K562 (cell line): Measurements from ENCODE around the gene PPT2. TPM values are rescaled to one million over a fixed set of nuclear protein-coding genes. Genes with fewer than 3 reads are reported as not detected.

Experiments used
- ATAC-seq: fragments of 200-7000 bp; cut with Tn5 transposase; 3 replicates; pipeline ENCODE4 v1.9.1; 2020; ENCODE audit warnings: moderate library complexity
- BruUV-seq: library from RNA; stranded (reverse); fragments of 400-500 nt; replicated peaks from 2 replicates; lab custom pipeline; 2021; lab: Mats Ljungman, UMichigan
- CTCF ChIA-PET: fragments of 300-600 bp; formaldehyde crosslinking; extraction: SDS; loops from one replicate; lab custom pipeline; 2021; ENCODE audit warnings: low intra/inter-chr PET ratio; lab: Yijun Ruan, JAX
- POLR2A ChIA-PET: fragments of 300-600, 350-650 bp; sonication (Branson Sonifier 250); formaldehyde crosslinking; extraction: SDS; loops from one replicate; lab custom pipeline; 2021; ENCODE audit warnings: antibody characterized with exemption, inconsistent platforms; lab: Yijun Ruan, JAX
- DNase-seq, 4 experiments: peaks; one replicate each; pipeline versions ENCODE4 v3.0.0 to v3.0.0-alpha.2; 2011 to 2018; ENCODE audit warnings: low spot score in 3 of 4, mixed read lengths in 3 of 4; ENCODE audit errors: extremely low read depth in 1 of 4
- FAIRE-seq: peaks from 2 replicates; lab custom pipeline; 2011; peaks lifted over from hg19 to GRCh38; lab: Jason Lieb, UNC
- H2AFZ ChIP-seq: 2 replicates; pipeline ENCODE4 v1.6.0; 2011; ENCODE audit warnings: low read depth, low read length, control low read depth, inconsistent platforms
- H3K27ac ChIP-seq: fragments of 200-600 bp; 3 replicates; pipeline ENCODE4 v1.8.0; 2011; ENCODE audit warnings: low read depth, mild to moderate bottlenecking, control low read depth, inconsistent platforms, low read length, moderate library complexity, mixed read lengths; ENCODE audit errors: extremely low read depth
- H3K27me3 ChIP-seq, 2 experiments: fragments of 300-600 bp in 1 of 2; 2 replicates in 1 of 2; 3 replicates in 1 of 2; pipeline versions ENCODE4 v1.6.0 to v1.8.0; 2011; ENCODE audit warnings: inconsistent platforms in 2 of 2, low read length in 2 of 2, mild to moderate bottlenecking in 1 of 2, mixed read lengths in 1 of 2, moderate library complexity in 1 of 2; ENCODE audit not compliant: control insufficient read depth in 2 of 2, insufficient read depth in 2 of 2
- H3K36me3 ChIP-seq: fragments of 300-600 bp; 3 replicates; pipeline ENCODE4 v1.8.0; 2011; ENCODE audit warnings: mild to moderate bottlenecking, low read length, inconsistent platforms; ENCODE audit not compliant: control insufficient read depth, insufficient read depth
- H3K4me1 ChIP-seq, 2 experiments: fragments of 200-600 bp in 1 of 2; replicated peaks in 1 of 2; 2 replicates in 1 of 2; 3 replicates in 1 of 2; pipeline versions ENCODE4 v1.5.1 to v1.8.0; 2011; ENCODE audit warnings: inconsistent platforms in 2 of 2, low read length in 2 of 2, mild to moderate bottlenecking in 1 of 2, mixed read lengths in 1 of 2, moderate library complexity in 1 of 2; ENCODE audit not compliant: control insufficient read depth in 2 of 2, insufficient read depth in 2 of 2
- H3K4me2 ChIP-seq: 2 replicates; pipeline ENCODE4 v1.6.1; 2011; ENCODE audit warnings: low read length, control low read depth, inconsistent platforms, mixed read lengths; ENCODE audit not compliant: insufficient read depth
- H3K4me3 ChIP-seq: fragments of 200-600 bp; sonication (generic), shearing (Covaris generic); 2 replicates; pipeline ENCODE4 v1.5.1; 2016; ENCODE audit warnings: control low read depth, inconsistent platforms
- H3K79me2 ChIP-seq: fragments of 200-600 bp; 3 replicates; pipeline ENCODE4 v1.8.0; 2011; ENCODE audit warnings: low read length, inconsistent platforms; ENCODE audit not compliant: control insufficient read depth, insufficient read depth
- H3K9ac ChIP-seq, 2 experiments: 2 replicates each; pipeline versions ENCODE4 v1.6.0 to v1.6.1; 2011; ENCODE audit warnings: low read depth in 2 of 2, low read length in 2 of 2, control low read depth in 1 of 2, inconsistent platforms in 1 of 2, mild to moderate bottlenecking in 1 of 2, mixed read lengths in 1 of 2; ENCODE audit not compliant: insufficient read depth in 1 of 2
- H3K9me1 ChIP-seq: one replicate; pipeline ENCODE4 v1.6.0; 2011; ENCODE audit warnings: inconsistent platforms, mild to moderate bottlenecking, low read length, moderate library complexity; ENCODE audit not compliant: control insufficient read depth, insufficient read depth
- H3K9me3 ChIP-seq: replicated peaks from 2 replicates; pipeline ENCODE4 v1.5.1; 2011; ENCODE audit warnings: low read depth, low read length, inconsistent platforms; ENCODE audit not compliant: control insufficient read depth, insufficient read depth
- H4K20me1 ChIP-seq: replicated peaks from 2 replicates; pipeline ENCODE4 v1.6.1; 2011; ENCODE audit warnings: low read length, inconsistent platforms, mixed read lengths; ENCODE audit not compliant: control insufficient read depth, insufficient read depth
- ARID3B ChIP-seq: fragments of 250-450 bp; sonication (Bioruptor Pico); IDR thresholded peaks from 2 replicates; pipeline ENCODE4 v1.4.0; 2020; ENCODE audit warnings: borderline replicate concordance
- CTCFL ChIP-seq: IDR thresholded peaks from 2 replicates; pipeline ENCODE4 v1.6.1; 2011; ENCODE audit warnings: borderline replicate concordance, low read depth, mild to moderate bottlenecking, moderate library complexity, low read length; ENCODE audit not compliant: insufficient read depth, poor library complexity, severe bottlenecking
- HOXB6 ChIP-seq: fragments of 250-450 bp; sonication (Bioruptor Pico); IDR thresholded peaks from 2 replicates; pipeline ENCODE4 v1.5.1; 2022; ENCODE audit warnings: mild to moderate bottlenecking, borderline replicate concordance
- TSHZ1 ChIP-seq: fragments of 250-450 bp; sonication (Bioruptor Pico); IDR thresholded peaks from 2 replicates; pipeline ENCODE4 v1.4.0; 2020; ENCODE audit warnings: mild to moderate bottlenecking, moderate library complexity
- ZNF311 ChIP-seq: fragments of 250-450 bp; sonication (Bioruptor Pico); IDR thresholded peaks from 2 replicates; pipeline ENCODE4 v1.4.0; 2020; ENCODE audit warnings: mild to moderate bottlenecking, moderate library complexity
- WGBS: fragments of 100-300 bp; shearing (Covaris generic); methylation state at CpG from one replicate; pipeline ENCODE4 v1.1.6; 2016; ENCODE audit warnings: low coverage, mixed read lengths; ENCODE audit not compliant: insufficient coverage; ENCODE audit errors: missing lambda C conversion rate; 5-methylcytosine and 5-hydroxymethylcytosine counted together
- in situ Hi-C: fragments of 300-500 bp; cut with MboI; formaldehyde crosslinking; loops from 4 replicates; pipeline ENCODE4 v1.15.0; 2018; ENCODE audit warnings: inconsistent platforms, mixed read lengths
- intact Hi-C: fragments of 100-400 bp; cut with micrococcal nuclease; formaldehyde crosslinking; loops from 2 replicates; pipeline ENCODE4 v1.14.2; 2022
- polyA plus RNA-seq, 8 experiments: library from polyadenylated mRNA; depleted of rRNA in 4 of 8; stranded (reverse) in 5 of 8; unstranded in 3 of 8; fragments of >200 nt; fragmentation: Nextera tagmentation in 2 of 8; fragmentation: Illumina TruSeq in 1 of 8; extraction: Ambion mirVana in 2 of 8; extraction: Trizol in 1 of 8; gene quantifications; 2 replicates each; pipeline versions ENCODE4 v1.2.1 to v1.2.3, GENCODE V29; 2011 to 2014; ENCODE audit warnings: inconsistent platforms in 1 of 8, missing spikeins in 1 of 8
- total RNA-seq, 7 experiments: library from RNA; depleted of rRNA in 6 of 7; stranded (reverse); fragments of >200 nt in 6 of 7; fragmentation: Illumina TruSeq in 2 of 7; extraction: Trizol in 2 of 7; gene quantifications; 2 replicates each; pipeline versions ENCODE4 v1.2.1 to v1.2.3, GENCODE V29; 2011 to 2021; ENCODE audit warnings: low replicate concordance in 1 of 7
- TF ChIP-seq, protein P1 (sequence below): sonication (generic); formaldehyde crosslinking; IDR thresholded peaks from 2 replicates; pipeline ENCODE4 v1.8.0; 2023; ENCODE audit warnings: missing genetic modification reagents, mild to moderate bottlenecking, borderline replicate concordance

The PPT2 gene
- total and polyA plus RNA-seq, 9 of the 15 experiments (the other 6 are each of a cell fraction or from before 2014, with no cell fraction given) = 27.4 to 98.8 (median 69.9) TPM

- H2AFZ ChIP-seq = peak overlapping the region; percentile 91
- BruUV-seq = TSS peak; percentile 70
- TF ChIP-seq TSHZ1 (CRISPR knock-in tag) (no peak), ZNF311 (no peak), HOXB6 (CRISPR knock-in tag) (no peak), CTCFL (no peak), ARID3B (CRISPR knock-in tag) (no peak)
- TF ChIP-seq, protein P1, sequence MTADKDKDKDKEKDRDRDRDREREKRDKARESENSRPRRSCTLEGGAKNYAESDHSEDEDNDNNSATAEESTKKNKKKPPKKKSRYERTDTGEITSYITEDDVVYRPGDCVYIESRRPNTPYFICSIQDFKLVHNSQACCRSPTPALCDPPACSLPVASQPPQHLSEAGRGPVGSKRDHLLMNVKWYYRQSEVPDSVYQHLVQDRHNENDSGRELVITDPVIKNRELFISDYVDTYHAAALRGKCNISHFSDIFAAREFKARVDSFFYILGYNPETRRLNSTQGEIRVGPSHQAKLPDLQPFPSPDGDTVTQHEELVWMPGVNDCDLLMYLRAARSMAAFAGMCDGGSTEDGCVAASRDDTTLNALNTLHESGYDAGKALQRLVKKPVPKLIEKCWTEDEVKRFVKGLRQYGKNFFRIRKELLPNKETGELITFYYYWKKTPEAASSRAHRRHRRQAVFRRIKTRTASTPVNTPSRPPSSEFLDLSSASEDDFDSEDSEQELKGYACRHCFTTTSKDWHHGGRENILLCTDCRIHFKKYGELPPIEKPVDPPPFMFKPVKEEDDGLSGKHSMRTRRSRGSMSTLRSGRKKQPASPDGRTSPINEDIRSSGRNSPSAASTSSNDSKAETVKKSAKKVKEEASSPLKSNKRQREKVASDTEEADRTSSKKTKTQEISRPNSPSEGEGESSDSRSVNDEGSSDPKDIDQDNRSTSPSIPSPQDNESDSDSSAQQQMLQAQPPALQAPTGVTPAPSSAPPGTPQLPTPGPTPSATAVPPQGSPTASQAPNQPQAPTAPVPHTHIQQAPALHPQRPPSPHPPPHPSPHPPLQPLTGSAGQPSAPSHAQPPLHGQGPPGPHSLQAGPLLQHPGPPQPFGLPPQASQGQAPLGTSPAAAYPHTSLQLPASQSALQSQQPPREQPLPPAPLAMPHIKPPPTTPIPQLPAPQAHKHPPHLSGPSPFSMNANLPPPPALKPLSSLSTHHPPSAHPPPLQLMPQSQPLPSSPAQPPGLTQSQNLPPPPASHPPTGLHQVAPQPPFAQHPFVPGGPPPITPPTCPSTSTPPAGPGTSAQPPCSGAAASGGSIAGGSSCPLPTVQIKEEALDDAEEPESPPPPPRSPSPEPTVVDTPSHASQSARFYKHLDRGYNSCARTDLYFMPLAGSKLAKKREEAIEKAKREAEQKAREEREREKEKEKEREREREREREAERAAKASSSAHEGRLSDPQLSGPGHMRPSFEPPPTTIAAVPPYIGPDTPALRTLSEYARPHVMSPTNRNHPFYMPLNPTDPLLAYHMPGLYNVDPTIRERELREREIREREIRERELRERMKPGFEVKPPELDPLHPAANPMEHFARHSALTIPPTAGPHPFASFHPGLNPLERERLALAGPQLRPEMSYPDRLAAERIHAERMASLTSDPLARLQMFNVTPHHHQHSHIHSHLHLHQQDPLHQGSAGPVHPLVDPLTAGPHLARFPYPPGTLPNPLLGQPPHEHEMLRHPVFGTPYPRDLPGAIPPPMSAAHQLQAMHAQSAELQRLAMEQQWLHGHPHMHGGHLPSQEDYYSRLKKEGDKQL (CRISPR knock-in tag) = no peak
These were observed 975 bp upstream of the PPT2 start for GRCh38 chr6:32152769-32153563.

More at GRCh38 chr6:32152769-32153563, 975 bp upstream of the PPT2 start:
- 5% methylated on average over 35 of the region's 35 CpGs for WGBS
- FAIRE-seq (peak; percentile 91), DNase-seq (peak; percentile 43 to 82 (median 57)), ATAC-seq (peak; percentile 72)
- no peaks in the 10 kb centered on the region for H3K9me3 ChIP-seq
- H3K9ac ChIP-seq = peak overlapping the region; percentile 86 to 93
- peaks cover 44% of the 10 kb centered on the region for H3K79me2 ChIP-seq
- no peaks in the 10 kb centered on the region for H3K9me1 ChIP-seq
- in situ Hi-C loops = no loop called here
- H3K27me3 ChIP-seq = no peaks in the 10 kb centered on the region
- no peaks in the 10 kb centered on the region for H4K20me1 ChIP-seq
- ChIA-PET CTCF (interaction anchor here (0.9 to 4.2 kb wide), 2 partner anchors 24 to 34 kb away, joined by 3 to 51 read pairs; no protein-coding TSS in a partner anchor), POLR2A (interaction anchor here (0.6 to 2.1 kb wide), 6 partner anchors 12 to 38 kb away, joined by 3 to 7 read pairs (median 4); partner anchors contain the start of genes ATF6B and EGFL8)
- peak overlapping the region; percentile 86 for H3K4me2 ChIP-seq
- peaks cover 28% of the 10 kb centered on the region for H3K36me3 ChIP-seq
- peaks cover 25 to 65% of the 10 kb centered on the region in 2 experiments; a peak in 4 of 5 replicates for H3K4me1 ChIP-seq
- intact Hi-C loops = no loop called here
- peak overlapping the region; percentile 89 for H3K27ac ChIP-seq
- peak overlapping the region; percentile 65 for H3K4me3 ChIP-seq
